Gastroesophageal sphincter (tissue), 3 donors: ENCODE measurements around the gene ANKRD55.

Source experiments
- POLR2A ChIP-seq, 2 donors: fragments of 450-650 bp; IDR thresholded peaks; one replicate each; pipeline ENCODE4 v1.6.1; 2017; ENCODE audit warnings: antibody characterized with exemption in 2 of 2, mild to moderate bottlenecking in 2 of 2, moderate library complexity in 1 of 2
- TF ChIP-seq, protein P1 (sequence below), 4 experiments: fragments of 200-600 bp in 2 of 4; fragments of 450-650 bp in 2 of 4; sonication (generic) in 1 of 4; IDR thresholded peaks; one replicate each; pipeline ENCODE4 v1.5.1; 2017 to 2019; ENCODE audit warnings: antibody characterized with exemption in 4 of 4, mild to moderate bottlenecking in 2 of 4, moderate library complexity in 2 of 4

DNA sequence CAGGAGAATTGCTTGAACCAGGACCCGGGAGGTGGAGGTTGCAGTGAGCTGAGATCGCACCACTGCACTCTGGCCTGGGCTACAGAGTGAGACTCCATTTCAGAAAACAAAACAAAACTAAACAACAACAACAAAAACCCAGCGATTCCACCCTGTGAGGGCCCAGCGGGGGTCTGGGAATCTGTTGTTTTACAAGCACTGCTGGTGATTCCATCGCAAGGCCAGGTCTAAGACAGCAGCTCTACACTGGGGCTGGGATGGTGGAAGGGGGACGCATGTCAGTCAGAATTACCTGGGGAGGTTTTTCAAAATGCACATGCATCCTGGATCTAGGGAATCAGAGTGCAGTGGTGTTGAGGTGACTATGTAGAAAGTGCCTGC lies 90.9 kb downstream of the ANKRD55 start:
- TF ChIP-seq, protein P1, sequence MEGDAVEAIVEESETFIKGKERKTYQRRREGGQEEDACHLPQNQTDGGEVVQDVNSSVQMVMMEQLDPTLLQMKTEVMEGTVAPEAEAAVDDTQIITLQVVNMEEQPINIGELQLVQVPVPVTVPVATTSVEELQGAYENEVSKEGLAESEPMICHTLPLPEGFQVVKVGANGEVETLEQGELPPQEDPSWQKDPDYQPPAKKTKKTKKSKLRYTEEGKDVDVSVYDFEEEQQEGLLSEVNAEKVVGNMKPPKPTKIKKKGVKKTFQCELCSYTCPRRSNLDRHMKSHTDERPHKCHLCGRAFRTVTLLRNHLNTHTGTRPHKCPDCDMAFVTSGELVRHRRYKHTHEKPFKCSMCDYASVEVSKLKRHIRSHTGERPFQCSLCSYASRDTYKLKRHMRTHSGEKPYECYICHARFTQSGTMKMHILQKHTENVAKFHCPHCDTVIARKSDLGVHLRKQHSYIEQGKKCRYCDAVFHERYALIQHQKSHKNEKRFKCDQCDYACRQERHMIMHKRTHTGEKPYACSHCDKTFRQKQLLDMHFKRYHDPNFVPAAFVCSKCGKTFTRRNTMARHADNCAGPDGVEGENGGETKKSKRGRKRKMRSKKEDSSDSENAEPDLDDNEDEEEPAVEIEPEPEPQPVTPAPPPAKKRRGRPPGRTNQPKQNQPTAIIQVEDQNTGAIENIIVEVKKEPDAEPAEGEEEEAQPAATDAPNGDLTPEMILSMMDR (IDR thresholded peaks at IDR 0.05), result no peak
- TF ChIP-seq POLR2A (IDR thresholded peaks at IDR 0.05), result no peak
